Pancreas (tissue), 10 donors: Measurements from ENCODE around the gene NFIA. TPM values are rescaled to one million over a fixed set of nuclear protein-coding genes. Genes with fewer than 3 reads are reported as not detected.

Source experiments
- ATAC-seq, 4 donors: fragments of 200-7000 bp; cut with Tn5 transposase; one replicate each; pipeline versions ENCODE4 v1.8.0 to v1.9.1; 2020; ENCODE audit warnings: mild to moderate bottlenecking in 4 of 4, moderate library complexity in 4 of 4
- DNase-seq, 6 donors: peaks; one replicate each; pipeline ENCODE4 v3.0.0-alpha.2; 2020
- FAIRE-seq: peaks from 2 replicates; lab custom pipeline; 2012; peaks lifted over from hg19 to GRCh38; lab: Jason Lieb, UNC
- H3K27ac ChIP-seq, 4 donors: fragments of 200-600 bp; sonication (generic); 1 replicate in 3 of 4; 2 replicates in 1 of 4; pipeline versions ENCODE4 v1.5.0 to v1.8.0; 2020
- H3K27me3 ChIP-seq, 4 donors: fragments of 200-600 bp; one replicate each; pipeline ENCODE4 v1.8.0; 2021
- H3K36me3 ChIP-seq, 3 donors: fragments of 200-600 bp; sonication (generic) in 1 of 3; one replicate each; pipeline versions ENCODE4 v1.5.0 to v1.8.0; 2020 to 2021
- H3K4me1 ChIP-seq, 3 donors: fragments of 200-600 bp; one replicate each; pipeline ENCODE4 v1.8.0; 2021
- H3K4me3 ChIP-seq, 4 donors: fragments of 200-600 bp; sonication (generic) in 2 of 4; one replicate each; pipeline versions ENCODE4 v1.5.0 to v1.8.0; 2020 to 2021
- H3K9me3 ChIP-seq, 4 donors: fragments of 200-600 bp; one replicate each; pipeline ENCODE4 v1.8.0; 2021
- CTCF ChIP-seq, 4 donors: fragments of 200-600 bp; sonication (generic) in 3 of 4; IDR thresholded peaks; one replicate each; pipeline versions ENCODE4 v1.5.0 to v1.8.0; 2021; ENCODE audit warnings: antibody characterized with exemption in 4 of 4
- WGBS, 2 donors: extraction: QIAGEN DNeasy Blood & Tissue Kit; methylation state at CpG; one replicate each; pipeline ENCODE4 v1.1.7; 2013; 5-methylcytosine and 5-hydroxymethylcytosine counted together
- intact Hi-C, 3 donors: fragments of 100-400 bp; cut with DNase I; formaldehyde crosslinking; loops; one replicate each; pipeline versions ENCODE4 v1.11.1 to v1.14.2; 2022
- polyA plus RNA-seq, 2 donors: library from polyadenylated mRNA; stranded (reverse); fragments of 200-250 nt; gene quantifications; one replicate each; pipeline ENCODE4 v1.2.3, GENCODE V29; 2013
- total RNA-seq, 6 donors: library from RNA; stranded (reverse); fragmentation: NEBNext Ultra II Directional in 4 of 6; extraction: Animal tissue kit (Norgen Biotek cat#: 25700) in 4 of 6; gene quantifications; one replicate each; pipeline versions ENCODE4 v1.2.1 to v1.2.4, GENCODE V29; 2021 to 2023
- donor health status: healthy with polysubstance abuse.
- donor health status: DM: no; HTN: no; CAD: no; lungs with moderate emphysema.
- donor health status: DM: no; HTN: no; CAD: no.
- donor health status: control.
- donor health status: control.
- donor health status: Bipolar disorder and iron deficiency.
- donor health status: DM: yes; HTN: yes; CAD: no.
- donor health status: DM: no; HTN: no; CAD: no.
- donor health status: DM: no; HTN: no; CAD: no.
- donor health status: DM: yes; HTN: yes; CAD: no.

The NFIA gene
- total and polyA plus RNA-seq, 8 donors, result 4.9 to 48.1 (median 30.2) TPM

GRCh38 chr1:61261595-61261994 is 179.2 kb downstream of the NFIA start:
- Histone ChIP-seq H3K27ac (no peak overlapping the region), H3K9me3 (no peaks in the 10 kb centered on the region), H3K4me1 (peaks cover 0 to 4% (median 0%) of the 10 kb centered on the region in 3 donors), H3K4me3 (no peak overlapping the region), H3K36me3 (no peaks in the 10 kb centered on the region), H3K27me3 (no peaks in the 10 kb centered on the region)
- no peak for TF ChIP-seq CTCF (IDR thresholded peaks at IDR 0.05)
- intact Hi-C loops, result no loop called here
- DNase-seq, result no peak
- no peak for ATAC-seq
- FAIRE-seq, result no peak
- WGBS, 2 donors, result 76 to 87% methylated on average over 3 of the region's 3 CpGs

DNA sequence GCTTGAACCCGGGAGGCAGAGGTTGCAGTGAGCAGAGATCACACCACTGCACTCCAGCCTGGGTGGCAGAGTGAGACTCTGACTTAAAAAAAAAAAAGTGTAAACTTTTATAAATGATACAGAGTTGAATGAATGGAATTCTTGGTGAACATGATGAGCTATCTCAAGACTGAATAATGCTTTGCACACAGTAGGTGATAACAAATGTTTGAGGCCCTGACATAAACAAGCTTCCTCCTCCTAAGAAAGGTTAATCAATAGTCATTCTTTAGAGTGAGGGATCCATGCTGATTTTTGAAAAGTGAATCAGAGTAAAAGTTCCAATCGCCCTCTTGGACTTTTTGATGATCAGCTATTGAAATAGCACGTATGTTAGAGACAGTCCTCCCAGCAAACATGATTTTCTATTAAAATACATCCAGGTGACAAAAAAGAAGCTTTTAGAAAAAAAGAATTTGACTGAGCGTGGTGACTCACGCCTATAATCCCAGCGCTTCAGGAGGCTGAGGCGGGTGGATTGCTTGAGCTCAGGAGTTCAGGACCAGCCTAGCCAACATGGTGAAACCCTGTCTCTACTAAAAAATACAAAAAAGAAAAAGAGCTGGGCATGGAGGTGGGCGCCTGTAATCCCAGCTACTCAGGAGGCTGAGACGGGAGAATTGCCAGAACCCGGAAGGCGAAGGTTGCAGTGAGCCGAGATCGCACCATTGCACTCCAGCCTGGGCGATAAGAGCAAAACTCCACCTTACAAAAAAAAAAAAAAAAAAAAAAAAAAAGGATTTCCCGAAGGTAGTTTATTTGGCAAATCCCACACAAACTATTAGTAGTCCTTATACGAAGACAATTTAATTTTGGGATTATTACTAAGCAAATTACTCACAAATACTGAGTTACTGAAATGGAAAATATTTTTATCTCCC is 181.8 kb downstream of the NFIA start:
- TF ChIP-seq CTCF (IDR thresholded peaks at IDR 0.05), result no peak
- H3K9me3 ChIP-seq, result no peaks in the 10 kb centered on the region
- FAIRE-seq, result no peak
- ATAC-seq, result no peak
- H3K36me3 ChIP-seq, result no peaks in the 10 kb centered on the region
- intact Hi-C loops, result no loop called here
- H3K27me3 ChIP-seq, result no peaks in the 10 kb centered on the region
- no peak overlapping the region for H3K27ac ChIP-seq
- H3K4me3 ChIP-seq, result no peak overlapping the region
- 94 to 95% methylated on average over 16 of the region's 16 CpGs for whole genome bisulfite sequencing, 2 donors
- no peak for DNase-seq
- H3K4me1 ChIP-seq, result no peaks in the 10 kb centered on the region

- intact Hi-C loops, result no loop called here
- WGBS, 2 donors, result 88 to 89% methylated on average over 4 of the region's 4 CpGs
- Histone ChIP-seq H3K9me3 (no peaks in the 10 kb centered on the region), H3K4me1 (no peaks in the 10 kb centered on the region), H3K27me3 (no peaks in the 10 kb centered on the region), H3K4me3 (no peak overlapping the region), H3K36me3 (no peaks in the 10 kb centered on the region), H3K27ac (no peak overlapping the region)
- FAIRE-seq, result no peak
- no peak for DNase-seq
- no peak for ATAC-seq
- TF ChIP-seq CTCF (IDR thresholded peaks at IDR 0.05), result no peak
These were observed 182.5 kb downstream of the NFIA start for GRCh38 chr1:61264825-61265242.

DNA sequence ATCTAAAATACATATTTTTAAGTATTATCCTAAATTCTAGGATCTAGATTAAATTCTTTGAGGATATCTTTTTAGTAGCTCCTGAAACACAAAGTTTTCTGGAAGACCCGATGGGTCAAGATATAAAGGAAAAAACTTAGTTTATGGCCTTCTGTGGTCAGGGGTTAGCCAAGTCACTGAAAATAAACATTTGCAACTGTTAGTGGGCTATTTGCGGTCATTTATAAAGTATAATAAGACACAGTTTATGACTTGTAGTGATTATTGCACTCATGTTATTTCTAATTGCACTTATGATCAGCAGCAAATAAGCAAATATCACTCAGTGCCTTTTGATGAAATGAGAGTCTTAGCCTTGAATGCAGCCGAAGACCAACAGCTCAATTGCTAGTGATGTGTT is 183.3 kb downstream of the NFIA start:
- no peaks in the 10 kb centered on the region for H3K27me3 ChIP-seq
- no peak overlapping the region for H3K27ac ChIP-seq
- ATAC-seq (no peak), FAIRE-seq (no peak), DNase-seq (no peak)
- H3K36me3 ChIP-seq, result no peaks in the 10 kb centered on the region
- no peaks in the 10 kb centered on the region for H3K9me3 ChIP-seq
- intact Hi-C loops, result no loop called here
- 92% methylated on average over 3 of the region's 3 CpGs for WGBS, 2 donors
- no peak overlapping the region for H3K4me3 ChIP-seq
- no peak for TF ChIP-seq CTCF (IDR thresholded peaks at IDR 0.05)
- H3K4me1 ChIP-seq, result no peaks in the 10 kb centered on the region

- intact Hi-C loops, result no loop called here
- no peak overlapping the region for H3K4me3 ChIP-seq
- TF ChIP-seq CTCF (IDR thresholded peaks at IDR 0.05), result no peak
- FAIRE-seq (no peak), ATAC-seq (no peak), DNase-seq (no peak)
- H3K27ac ChIP-seq, result no peak overlapping the region
- H3K9me3 ChIP-seq, result no peaks in the 10 kb centered on the region
- H3K27me3 ChIP-seq, result no peaks in the 10 kb centered on the region
- no peaks in the 10 kb centered on the region for H3K36me3 ChIP-seq
- peaks cover 0 to 5% (median 0%) of the 10 kb centered on the region in 3 donors for H3K4me1 ChIP-seq
These were observed 184.4 kb downstream of the NFIA start for GRCh38 chr1:61266738-61267137.
